ENCODE results near the gene ZNF182. TPM values are rescaled to one million over a fixed set of nuclear protein-coding genes. Genes with fewer than 3 reads are reported as not detected.
"Not testable (repeated sequence)": the region's sequence is repeated elsewhere in the genome, so short reads cannot be mapped to it uniquely, and the experiment has no call there.

ZNF182 gene
- total RNA-seq, 4 donors from 2014 or later: 1.4 to 2.2 (median 2.0) TPM

DNA sequence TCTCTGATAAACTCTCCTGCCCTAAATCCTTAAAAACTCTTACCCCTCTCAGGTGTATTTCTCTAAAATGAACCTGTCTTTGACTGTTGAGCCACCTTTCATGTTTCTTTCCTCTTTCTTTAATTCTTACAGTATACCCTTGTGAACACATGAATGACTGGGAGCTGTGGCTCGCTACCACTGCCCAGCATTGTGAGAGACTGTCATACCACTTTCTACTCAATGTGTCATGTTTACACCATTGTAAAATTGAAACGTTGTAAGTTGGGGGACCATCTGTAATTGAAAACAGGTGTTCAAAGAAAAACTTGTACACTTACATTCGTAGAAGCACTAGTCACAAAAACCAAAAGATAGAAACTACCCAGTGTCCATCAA lies 66.9 kb downstream of the ZNF182 start:
- in situ Hi-C loops (cut with MboI; ENCODE audit: low sequenced_read_pairs in 4 of 4): no loop called here
- DNase-seq (no peak), ATAC-seq (no peak)
- H3K36me3 ChIP-seq: no peaks in the 10 kb centered on the region
- H3K27me3 ChIP-seq: no peaks in the 10 kb centered on the region
- H3K27ac ChIP-seq: no peak overlapping the region
- TF ChIP-seq, protein P1, sequence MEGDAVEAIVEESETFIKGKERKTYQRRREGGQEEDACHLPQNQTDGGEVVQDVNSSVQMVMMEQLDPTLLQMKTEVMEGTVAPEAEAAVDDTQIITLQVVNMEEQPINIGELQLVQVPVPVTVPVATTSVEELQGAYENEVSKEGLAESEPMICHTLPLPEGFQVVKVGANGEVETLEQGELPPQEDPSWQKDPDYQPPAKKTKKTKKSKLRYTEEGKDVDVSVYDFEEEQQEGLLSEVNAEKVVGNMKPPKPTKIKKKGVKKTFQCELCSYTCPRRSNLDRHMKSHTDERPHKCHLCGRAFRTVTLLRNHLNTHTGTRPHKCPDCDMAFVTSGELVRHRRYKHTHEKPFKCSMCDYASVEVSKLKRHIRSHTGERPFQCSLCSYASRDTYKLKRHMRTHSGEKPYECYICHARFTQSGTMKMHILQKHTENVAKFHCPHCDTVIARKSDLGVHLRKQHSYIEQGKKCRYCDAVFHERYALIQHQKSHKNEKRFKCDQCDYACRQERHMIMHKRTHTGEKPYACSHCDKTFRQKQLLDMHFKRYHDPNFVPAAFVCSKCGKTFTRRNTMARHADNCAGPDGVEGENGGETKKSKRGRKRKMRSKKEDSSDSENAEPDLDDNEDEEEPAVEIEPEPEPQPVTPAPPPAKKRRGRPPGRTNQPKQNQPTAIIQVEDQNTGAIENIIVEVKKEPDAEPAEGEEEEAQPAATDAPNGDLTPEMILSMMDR (IDR thresholded peaks at IDR 0.05 in 4 of 5, conservative IDR thresholded peaks at IDR 0.05 in 1 of 5): no peak
- TF ChIP-seq POLR2A (IDR thresholded peaks at IDR 0.05): no peak
- H3K4me3 ChIP-seq: no peak overlapping the region
- intact Hi-C loops (cut with DNase I; ENCODE audit: low total_unique reads): no loop called here
- no peaks in the 10 kb centered on the region for H3K9me3 ChIP-seq
- no peaks in the 10 kb centered on the region for H3K4me1 ChIP-seq

- in situ Hi-C loops (cut with MboI; ENCODE audit: low sequenced_read_pairs in 4 of 4): no loop called here
- ATAC-seq (no peak), DNase-seq (no peak)
- no peaks in the 10 kb centered on the region for H3K36me3 ChIP-seq
- no peak overlapping the region for H3K27ac ChIP-seq
- no peaks in the 10 kb centered on the region for H3K4me1 ChIP-seq
- no peak overlapping the region for H3K4me3 ChIP-seq
- H3K9me3 ChIP-seq: no peaks in the 10 kb centered on the region
- no peak for TF ChIP-seq POLR2A (IDR thresholded peaks at IDR 0.05)
- TF ChIP-seq, protein P1 (IDR thresholded peaks at IDR 0.05 in 4 of 5, conservative IDR thresholded peaks at IDR 0.05 in 1 of 5): no peak
- intact Hi-C loops (cut with DNase I; ENCODE audit: low total_unique reads): no loop called here
- H3K27me3 ChIP-seq: no peaks in the 10 kb centered on the region
Measured at GRCh38 chrX:47936224-47936939, 67.4 kb downstream of the ZNF182 start.

DNA sequence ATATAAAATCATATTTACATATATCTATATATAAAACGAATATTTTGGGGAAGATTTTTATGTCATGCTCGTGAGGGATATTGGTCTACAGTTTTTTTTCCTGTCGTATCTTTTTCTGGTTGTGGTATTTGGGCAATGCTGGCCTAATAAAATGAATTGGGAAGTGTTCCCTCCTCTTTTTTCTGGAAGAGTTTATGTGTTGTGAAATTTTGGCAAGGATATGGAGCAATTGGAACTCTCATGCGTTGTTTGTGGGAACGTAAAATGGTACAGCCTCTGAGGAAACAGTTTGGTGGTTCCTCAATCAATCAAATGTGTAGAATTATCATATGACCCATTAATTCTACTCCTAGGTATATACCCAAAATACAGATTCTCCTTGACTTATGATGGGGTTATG lies 69.8 kb downstream of the ZNF182 start:
- H3K4me3 ChIP-seq: no peak overlapping the region
- H3K36me3 ChIP-seq: no peaks in the 10 kb centered on the region
- DNase-seq: no peak
- no peaks in the 10 kb centered on the region for H3K9me3 ChIP-seq
- no peaks in the 10 kb centered on the region for H3K27me3 ChIP-seq
- no peak for ATAC-seq
- TF ChIP-seq POLR2A (IDR thresholded peaks at IDR 0.05): no peak
- TF ChIP-seq, protein P1 (IDR thresholded peaks at IDR 0.05 in 4 of 5, conservative IDR thresholded peaks at IDR 0.05 in 1 of 5): no peak
- H3K4me1 ChIP-seq: no peaks in the 10 kb centered on the region
- intact Hi-C loops (cut with DNase I; ENCODE audit: low total_unique reads) (no loop called here), in situ Hi-C loops (cut with MboI; ENCODE audit: low sequenced_read_pairs in 4 of 4) (no loop called here)
- H3K27ac ChIP-seq: no peak overlapping the region

DNA sequence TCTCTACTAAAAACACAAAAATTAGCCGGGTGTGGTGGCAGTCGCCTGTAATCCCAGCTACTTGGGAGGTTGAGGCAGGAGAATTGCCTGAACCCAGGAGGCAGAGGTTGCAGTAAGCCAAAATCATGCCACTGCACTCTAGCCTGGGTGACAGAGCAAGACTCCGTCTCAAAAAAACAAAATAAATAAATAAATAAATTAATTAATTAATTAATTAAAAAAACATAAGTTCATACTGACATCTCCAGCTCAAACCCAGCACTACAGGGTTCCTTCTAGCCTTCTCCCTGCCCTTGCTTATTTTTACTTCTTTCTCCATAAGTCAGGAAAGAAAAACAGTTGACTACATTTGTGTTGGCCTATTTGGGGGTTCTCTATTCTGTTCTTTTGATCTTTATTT lies 71.8 kb downstream of the ZNF182 start:
- not testable (repeated sequence) for H3K4me3 ChIP-seq

GRCh38 chrX:47927212-47927611 lies 76.6 kb downstream of the ZNF182 start:
- no peak overlapping the region for H3K4me3 ChIP-seq
- H3K4me1 ChIP-seq: no peaks in the 10 kb centered on the region
- H3K9me3 ChIP-seq: no peaks in the 10 kb centered on the region
- no peaks in the 10 kb centered on the region for H3K36me3 ChIP-seq
- ATAC-seq (no peak), DNase-seq (no peak)
- in situ Hi-C loops (cut with MboI; ENCODE audit: low sequenced_read_pairs in 4 of 4): no loop called here
- no peak overlapping the region for H3K27ac ChIP-seq
- H3K27me3 ChIP-seq: no peaks in the 10 kb centered on the region
- intact Hi-C loops (cut with DNase I; ENCODE audit: low total_unique reads): no loop called here
- TF ChIP-seq, protein P1 (IDR thresholded peaks at IDR 0.05 in 4 of 5, conservative IDR thresholded peaks at IDR 0.05 in 1 of 5): no peak
- no peak for TF ChIP-seq POLR2A (IDR thresholded peaks at IDR 0.05)

More for the DNA sequence above, 71.8 kb downstream of the ZNF182 start:
- ATAC-seq; H3K27ac ChIP-seq; H3K36me3 ChIP-seq; H3K9me3 ChIP-seq; in situ Hi-C loops (cut with MboI; ENCODE audit: low sequenced_read_pairs in 4 of 4); H3K27me3 ChIP-seq; H3K4me1 ChIP-seq; DNase-seq; intact Hi-C loops (cut with DNase I; ENCODE audit: low total_unique reads): not testable (repeated sequence)

Other genes starting within 250 kb of the ZNF182 start
- gene ZNF81, start 167.1 kb downstream of the ZNF182 start, total RNA-seq: 1 to 10 TPM in 3 of 4 donors, under 1 TPM in 1; 1.00 to 4.3 (median 3.3) TPM
- gene SPACA5, start 3.0 kb upstream of the ZNF182 start, total RNA-seq: not detected
- under 1 TPM; 0.18 to 0.82 (median 0.59) TPM for gene ZNF630, start 67.7 kb upstream of the ZNF182 start, total RNA-seq
- gene SPACA5B, start 126.6 kb upstream of the ZNF182 start, total RNA-seq: not detected
- gene SSX5, start 192.8 kb upstream of the ZNF182 start, total RNA-seq: not detected

All from gastrocnemius medialis (tissue), 4 donors.